Thyroid gland (tissue), 4 donors: Measurements from ENCODE around the gene RPLP2. TPM values are rescaled to one million over a fixed set of nuclear protein-coding genes. Genes with fewer than 3 reads are reported as not detected.
A peak's percentile ranks its signal among the peaks of the same experiment; 100 is the strongest.

Source experiments
- DNase-seq, 2 donors: peaks; one replicate each; pipeline ENCODE4 v3.0.0-alpha.2; 2019
- H3K27ac ChIP-seq, 3 donors: fragments of 200-600 bp; sonication (generic); 1 replicate in 2 of 3; 2 replicates in 1 of 3; pipeline ENCODE4 v1.5.1; 2016 to 2019; ENCODE audit warnings: mild to moderate bottlenecking in 1 of 3, moderate library complexity in 1 of 3
- H3K27me3 ChIP-seq: fragments of 200-600 bp; sonication (generic); one replicate; pipeline ENCODE4 v1.5.1; 2019
- H3K36me3 ChIP-seq, 2 donors: fragments of 200-600 bp; sonication (generic); one replicate each; pipeline ENCODE4 v1.5.1; 2016 to 2019
- H3K4me1 ChIP-seq, 2 donors: fragments of 200-600 bp; sonication (generic); one replicate each; pipeline ENCODE4 v1.5.1; 2017 to 2019
- H3K4me3 ChIP-seq, 3 donors: fragments of 200-600 bp; sonication (generic); replicated peaks in 1 of 3; 1 replicate in 2 of 3; 2 replicates in 1 of 3; pipeline ENCODE4 v1.5.1; 2016; ENCODE audit warnings: mild to moderate bottlenecking in 1 of 3
- H3K9me3 ChIP-seq: fragments of 200-600 bp; sonication (generic); one replicate; pipeline ENCODE4 v1.5.1; 2017
- CTCF ChIP-seq, 6 experiments: fragments of 200-600 bp in 3 of 6; fragments of 450-650 bp in 3 of 6; sonication (generic) in 3 of 6; IDR thresholded peaks; one replicate each; pipeline ENCODE4 v1.5.1; 2016 to 2019; ENCODE audit warnings: antibody characterized with exemption in 6 of 6, mild to moderate bottlenecking in 2 of 6, inconsistent platforms in 1 of 6, moderate library complexity in 1 of 6
- POLR2A ChIP-seq, 2 donors: fragments of 450-650 bp; IDR thresholded peaks; one replicate each; pipeline ENCODE4 v1.6.1; 2017; ENCODE audit warnings: antibody characterized with exemption in 2 of 2, mild to moderate bottlenecking in 2 of 2, moderate library complexity in 1 of 2
- WGBS, 2 donors: methylation state at CpG; one replicate each; pipeline ENCODE4 v1.1.5; 2017; 5-methylcytosine and 5-hydroxymethylcytosine counted together
- intact Hi-C: fragments of 100-400 bp; cut with DNase I; formaldehyde crosslinking; loops from one replicate; pipeline ENCODE4 v1.15.1; 2023
- total RNA-seq, 4 donors: library from RNA; depleted of rRNA; stranded (reverse); fragments of >200 nt; gene quantifications; one replicate each; pipeline ENCODE4 v1.2.3, GENCODE V29; 2016

The RPLP2 gene
- total RNA-seq, 4 donors from 2014 or later, result 172 to 526 (median 290) TPM

GRCh38 chr11:777288-778255 is 32.2 kb upstream of the RPLP2 start, which contains the start of gene GATD1:
Gene GATD1, minus strand, starts transcription at chr11:777487. Its CDS starts 25 bp downstream, at chr11:777462.
- 3 to 4% methylated on average over 17 to 30 of the region's 110 CpGs for WGBS, 2 donors
- DNase-seq, result peak; percentile 90 to 93
- intact Hi-C loops, result no loop called here
- H3K27ac ChIP-seq, result peak within 1 kb of the TSS in 2 of 3 donors; percentile 58 to 66
- H3K27me3 ChIP-seq, result no peaks in the 10 kb centered on the region
- peaks cover 6 to 12% of the 10 kb centered on the region in 2 donors for H3K4me1 ChIP-seq
- H3K9me3 ChIP-seq, result no peaks in the 10 kb centered on the region
- no peaks in the 10 kb centered on the region for H3K36me3 ChIP-seq
- TF ChIP-seq CTCF (IDR thresholded peaks at IDR 0.05) (no peak), POLR2A (IDR thresholded peaks at IDR 0.05) (peak; percentile 60 to 89)
- H3K4me3 ChIP-seq, result peak within 1 kb of the TSS; percentile 73 to 93 (median 79)

GRCh38 chr11:778976-779954 is 30.5 kb upstream of the RPLP2 start:
- DNase-seq, result no peak
- TF ChIP-seq POLR2A (IDR thresholded peaks at IDR 0.05), result no peak
- no peak for TF ChIP-seq CTCF (IDR thresholded peaks at IDR 0.05)
- 94 to 97% methylated on average over 15 to 21 of the region's 23 CpGs for WGBS, 2 donors
- H3K27ac ChIP-seq, result no peak overlapping the region
- H3K9me3 ChIP-seq, result no peaks in the 10 kb centered on the region
- peaks cover 6 to 24% of the 10 kb centered on the region in 2 donors for H3K4me1 ChIP-seq
- H3K4me3 ChIP-seq, result no peak overlapping the region
- no peaks in the 10 kb centered on the region for H3K27me3 ChIP-seq
- intact Hi-C loops, result no loop called here
- no peaks in the 10 kb centered on the region for H3K36me3 ChIP-seq

GRCh38 chr11:779955-780532 is 29.7 kb upstream of the RPLP2 start:
- no peak for DNase-seq
- H3K27ac ChIP-seq, result no peak overlapping the region
- H3K4me1 ChIP-seq, result peaks cover 6 to 24% of the 10 kb centered on the region in 2 donors
- H3K4me3 ChIP-seq, result no peak overlapping the region
- no peaks in the 10 kb centered on the region for H3K27me3 ChIP-seq
- no peaks in the 10 kb centered on the region for H3K9me3 ChIP-seq
- intact Hi-C loops, result no loop called here
- TF ChIP-seq CTCF (IDR thresholded peaks at IDR 0.05), result no peak
- TF ChIP-seq POLR2A (IDR thresholded peaks at IDR 0.05), result no peak
- H3K36me3 ChIP-seq, result no peaks in the 10 kb centered on the region
- WGBS, 2 donors, result 91 to 98% methylated on average over 11 to 15 of the region's 16 CpGs

- H3K27me3 ChIP-seq, result no peaks in the 10 kb centered on the region
- TF ChIP-seq CTCF (IDR thresholded peaks at IDR 0.05) (no peak), POLR2A (IDR thresholded peaks at IDR 0.05) (no peak)
- no peak for DNase-seq
- H3K36me3 ChIP-seq, result no peaks in the 10 kb centered on the region
- H3K4me3 ChIP-seq, result no peak overlapping the region
- no peaks in the 10 kb centered on the region for H3K9me3 ChIP-seq
- H3K4me1 ChIP-seq, result peaks cover 0 to 17% of the 10 kb centered on the region in 2 donors
- intact Hi-C loops, result no loop called here
- no peak overlapping the region for H3K27ac ChIP-seq
- WGBS, 2 donors, result 72 to 86% methylated on average over 24 to 27 of the region's 36 CpGs
These were observed 27.2 kb upstream of the RPLP2 start for GRCh38 chr11:782264-783174.
